K562 (cell line): ENCODE data around the gene SEC24A. TPM values are rescaled to one million over a fixed set of nuclear protein-coding genes. Genes with fewer than 3 reads are reported as not detected.
A peak's percentile ranks its signal among the peaks of the same experiment; 100 is the strongest.

ENCODE experiments used
- ATAC-seq: fragments of 200-7000 bp; cut with Tn5 transposase; 3 replicates; pipeline ENCODE4 v1.9.1; 2020; ENCODE audit warnings: moderate library complexity
- BruUV-seq: library from RNA; stranded (reverse); fragments of 400-500 nt; replicated peaks from 2 replicates; lab custom pipeline; 2021; lab: Mats Ljungman, UMichigan
- CTCF ChIA-PET: fragments of 300-600 bp; formaldehyde crosslinking; extraction: SDS; loops from one replicate; lab custom pipeline; 2021; ENCODE audit warnings: low intra/inter-chr PET ratio; lab: Yijun Ruan, JAX
- POLR2A ChIA-PET: fragments of 300-600, 350-650 bp; sonication (Branson Sonifier 250); formaldehyde crosslinking; extraction: SDS; loops from one replicate; lab custom pipeline; 2021; ENCODE audit warnings: antibody characterized with exemption, inconsistent platforms; lab: Yijun Ruan, JAX
- DNase-seq, 4 experiments: peaks; one replicate each; pipeline versions ENCODE4 v3.0.0 to v3.0.0-alpha.2; 2011 to 2018; ENCODE audit warnings: low spot score in 3 of 4, mixed read lengths in 3 of 4; ENCODE audit errors: extremely low read depth in 1 of 4
- FAIRE-seq: peaks from 2 replicates; lab custom pipeline; 2011; peaks lifted over from hg19 to GRCh38; lab: Jason Lieb, UNC
- H2AFZ ChIP-seq: 2 replicates; pipeline ENCODE4 v1.6.0; 2011; ENCODE audit warnings: low read depth, low read length, control low read depth, inconsistent platforms
- H3K27ac ChIP-seq: fragments of 200-600 bp; 3 replicates; pipeline ENCODE4 v1.8.0; 2011; ENCODE audit warnings: low read depth, mild to moderate bottlenecking, control low read depth, inconsistent platforms, low read length, moderate library complexity, mixed read lengths; ENCODE audit errors: extremely low read depth
- H3K27me3 ChIP-seq, 2 experiments: fragments of 300-600 bp in 1 of 2; 2 replicates in 1 of 2; 3 replicates in 1 of 2; pipeline versions ENCODE4 v1.6.0 to v1.8.0; 2011; ENCODE audit warnings: inconsistent platforms in 2 of 2, low read length in 2 of 2, mild to moderate bottlenecking in 1 of 2, mixed read lengths in 1 of 2, moderate library complexity in 1 of 2; ENCODE audit not compliant: control insufficient read depth in 2 of 2, insufficient read depth in 2 of 2
- H3K36me3 ChIP-seq: fragments of 300-600 bp; 3 replicates; pipeline ENCODE4 v1.8.0; 2011; ENCODE audit warnings: mild to moderate bottlenecking, low read length, inconsistent platforms; ENCODE audit not compliant: control insufficient read depth, insufficient read depth
- H3K4me1 ChIP-seq, 2 experiments: fragments of 200-600 bp in 1 of 2; replicated peaks in 1 of 2; 2 replicates in 1 of 2; 3 replicates in 1 of 2; pipeline versions ENCODE4 v1.5.1 to v1.8.0; 2011; ENCODE audit warnings: inconsistent platforms in 2 of 2, low read length in 2 of 2, mild to moderate bottlenecking in 1 of 2, mixed read lengths in 1 of 2, moderate library complexity in 1 of 2; ENCODE audit not compliant: control insufficient read depth in 2 of 2, insufficient read depth in 2 of 2
- H3K4me2 ChIP-seq: 2 replicates; pipeline ENCODE4 v1.6.1; 2011; ENCODE audit warnings: low read length, control low read depth, inconsistent platforms, mixed read lengths; ENCODE audit not compliant: insufficient read depth
- H3K4me3 ChIP-seq: fragments of 200-600 bp; sonication (generic), shearing (Covaris generic); 2 replicates; pipeline ENCODE4 v1.5.1; 2016; ENCODE audit warnings: control low read depth, inconsistent platforms
- H3K79me2 ChIP-seq: fragments of 200-600 bp; 3 replicates; pipeline ENCODE4 v1.8.0; 2011; ENCODE audit warnings: low read length, inconsistent platforms; ENCODE audit not compliant: control insufficient read depth, insufficient read depth
- H3K9ac ChIP-seq, 2 experiments: 2 replicates each; pipeline versions ENCODE4 v1.6.0 to v1.6.1; 2011; ENCODE audit warnings: low read depth in 2 of 2, low read length in 2 of 2, control low read depth in 1 of 2, inconsistent platforms in 1 of 2, mild to moderate bottlenecking in 1 of 2, mixed read lengths in 1 of 2; ENCODE audit not compliant: insufficient read depth in 1 of 2
- H3K9me1 ChIP-seq: one replicate; pipeline ENCODE4 v1.6.0; 2011; ENCODE audit warnings: inconsistent platforms, mild to moderate bottlenecking, low read length, moderate library complexity; ENCODE audit not compliant: control insufficient read depth, insufficient read depth
- H3K9me3 ChIP-seq: replicated peaks from 2 replicates; pipeline ENCODE4 v1.5.1; 2011; ENCODE audit warnings: low read depth, low read length, inconsistent platforms; ENCODE audit not compliant: control insufficient read depth, insufficient read depth
- H4K20me1 ChIP-seq: replicated peaks from 2 replicates; pipeline ENCODE4 v1.6.1; 2011; ENCODE audit warnings: low read length, inconsistent platforms, mixed read lengths; ENCODE audit not compliant: control insufficient read depth, insufficient read depth
- ATF7 ChIP-seq: fragments of 450-650 bp; IDR thresholded peaks from 2 replicates; pipeline ENCODE4 v1.7.1; 2014; ENCODE audit warnings: mild to moderate bottlenecking, moderate library complexity
- CC2D1A ChIP-seq: fragments of 450-650 bp; IDR thresholded peaks from 2 replicates; pipeline ENCODE4 v1.6.1; 2017; ENCODE audit warnings: mild to moderate bottlenecking
- CEBPG ChIP-seq, 3 experiments: fragments of 200-800 bp in 1 of 3; sonication (Bioruptor generic) in 1 of 3; sonication (generic) in 1 of 3; formaldehyde crosslinking in 1 of 3; IDR thresholded peaks in 2 of 3; conservative IDR thresholded peaks in 1 of 3; 2 replicates each; pipeline versions ENCODE4 v1.6.1 to v1.8.0; 2016 to 2022; ENCODE audit warnings: missing compliant biosample characterization in 2 of 3, missing genetic modification characterization in 2 of 3, mild to moderate bottlenecking in 1 of 3, missing genetic modification reagents in 1 of 3
- CXXC5 ChIP-seq: fragments of 250-450 bp; sonication (Bioruptor Pico); IDR thresholded peaks from 2 replicates; pipeline ENCODE4 v1.8.0; 2022; ENCODE audit warnings: inconsistent platforms, mild to moderate bottlenecking, moderate library complexity
- EP400 ChIP-seq: fragments of 450-650 bp; IDR thresholded peaks from 2 replicates; pipeline ENCODE4 v1.6.1; 2017; ENCODE audit warnings: antibody characterized with exemption, mild to moderate bottlenecking, moderate library complexity
- ETV1 ChIP-seq: fragments of 450-650 bp; conservative IDR thresholded peaks from 2 replicates; pipeline ENCODE4 v1.6.1; 2016; ENCODE audit warnings: missing genetic modification characterization, control low read depth, low read depth, missing compliant biosample characterization
- HDAC3 ChIP-seq: fragments of 450-650 bp; IDR thresholded peaks from 2 replicates; pipeline ENCODE4 v1.6.1; 2018; ENCODE audit warnings: borderline replicate concordance, mild to moderate bottlenecking, moderate library complexity; ENCODE audit not compliant: partially characterized antibody
- PHF21A ChIP-seq: fragments of 450-650 bp; IDR thresholded peaks from 2 replicates; pipeline ENCODE4 v1.6.1; 2017; ENCODE audit warnings: low read depth, borderline replicate concordance
- PTTG1 ChIP-seq: fragments of 450-650 bp; IDR thresholded peaks from 2 replicates; pipeline ENCODE4 v1.6.1; 2016; ENCODE audit warnings: low read depth, mild to moderate bottlenecking, missing genetic modification characterization, missing compliant biosample characterization
- SOX6 ChIP-seq: fragments of 450-650 bp; IDR thresholded peaks from 2 replicates; pipeline ENCODE4 v1.6.1; 2014; ENCODE audit warnings: mild to moderate bottlenecking
- TCF3 ChIP-seq: sonication (generic); formaldehyde crosslinking; IDR thresholded peaks from 2 replicates; pipeline ENCODE4 v1.4.0; 2020; ENCODE audit warnings: mild to moderate bottlenecking, missing genetic modification reagents
- TRIM24 ChIP-seq, 2 experiments: fragments of 450-650 bp; IDR thresholded peaks; 2 replicates each; pipeline ENCODE4 v1.6.1; 2016
- ZNF175 ChIP-seq: fragments of 200-800 bp; sonication (Bioruptor generic); IDR thresholded peaks from 2 replicates; pipeline ENCODE4 v1.6.1; 2016; ENCODE audit warnings: low read depth, mild to moderate bottlenecking, missing genetic modification characterization, missing compliant biosample characterization
- ZNF584 ChIP-seq: fragments of 200-800 bp; sonication (Bioruptor generic); IDR thresholded peaks from 2 replicates; pipeline ENCODE4 v1.6.1; 2016; ENCODE audit warnings: low read depth, mild to moderate bottlenecking, missing genetic modification characterization, missing compliant biosample characterization
- WGBS: fragments of 100-300 bp; shearing (Covaris generic); methylation state at CpG from one replicate; pipeline ENCODE4 v1.1.6; 2016; ENCODE audit warnings: low coverage, mixed read lengths; ENCODE audit not compliant: insufficient coverage; ENCODE audit errors: missing lambda C conversion rate; 5-methylcytosine and 5-hydroxymethylcytosine counted together
- in situ Hi-C: fragments of 300-500 bp; cut with MboI; formaldehyde crosslinking; loops from 4 replicates; pipeline ENCODE4 v1.15.0; 2018; ENCODE audit warnings: inconsistent platforms, mixed read lengths
- intact Hi-C: fragments of 100-400 bp; cut with micrococcal nuclease; formaldehyde crosslinking; loops from 2 replicates; pipeline ENCODE4 v1.14.2; 2022
- polyA plus RNA-seq, 8 experiments: library from polyadenylated mRNA; depleted of rRNA in 4 of 8; stranded (reverse) in 5 of 8; unstranded in 3 of 8; fragments of >200 nt; fragmentation: Nextera tagmentation in 2 of 8; fragmentation: Illumina TruSeq in 1 of 8; extraction: Ambion mirVana in 2 of 8; extraction: Trizol in 1 of 8; gene quantifications; 2 replicates each; pipeline versions ENCODE4 v1.2.1 to v1.2.3, GENCODE V29; 2011 to 2014; ENCODE audit warnings: inconsistent platforms in 1 of 8, missing spikeins in 1 of 8
- total RNA-seq, 7 experiments: library from RNA; depleted of rRNA in 6 of 7; stranded (reverse); fragments of >200 nt in 6 of 7; fragmentation: Illumina TruSeq in 2 of 7; extraction: Trizol in 2 of 7; gene quantifications; 2 replicates each; pipeline versions ENCODE4 v1.2.1 to v1.2.3, GENCODE V29; 2011 to 2021; ENCODE audit warnings: low replicate concordance in 1 of 7
- TF ChIP-seq, protein P1 (sequence below), 2 experiments: fragments of 450-650 bp in 1 of 2; sonication (generic) in 1 of 2; formaldehyde crosslinking in 1 of 2; IDR thresholded peaks in 1 of 2; conservative IDR thresholded peaks in 1 of 2; 2 replicates each; pipeline versions ENCODE4 v1.6.1 to v1.8.1; 2016 to 2023; ENCODE audit warnings: mild to moderate bottlenecking in 2 of 2, moderate library complexity in 2 of 2, inconsistent platforms in 1 of 2, missing genetic modification reagents in 1 of 2
- TF ChIP-seq, protein P2 (sequence below): conservative IDR thresholded peaks from 2 replicates; pipeline ENCODE4 v1.6.1; 2011; ENCODE audit warnings: low read depth, mild to moderate bottlenecking, low read length; ENCODE audit not compliant: control insufficient read depth
- TF ChIP-seq, protein P3 (sequence below): fragments of 250-450 bp; sonication (Bioruptor Pico); IDR thresholded peaks from 2 replicates; pipeline ENCODE4 v1.9.0; 2021; ENCODE audit warnings: mild to moderate bottlenecking, inconsistent platforms

The SEC24A gene
- total and polyA plus RNA-seq, 9 of the 15 experiments (the other 6 are each of a cell fraction or from before 2014, with no cell fraction given): 7.9 to 36.5 (median 17.5) TPM

DNA sequence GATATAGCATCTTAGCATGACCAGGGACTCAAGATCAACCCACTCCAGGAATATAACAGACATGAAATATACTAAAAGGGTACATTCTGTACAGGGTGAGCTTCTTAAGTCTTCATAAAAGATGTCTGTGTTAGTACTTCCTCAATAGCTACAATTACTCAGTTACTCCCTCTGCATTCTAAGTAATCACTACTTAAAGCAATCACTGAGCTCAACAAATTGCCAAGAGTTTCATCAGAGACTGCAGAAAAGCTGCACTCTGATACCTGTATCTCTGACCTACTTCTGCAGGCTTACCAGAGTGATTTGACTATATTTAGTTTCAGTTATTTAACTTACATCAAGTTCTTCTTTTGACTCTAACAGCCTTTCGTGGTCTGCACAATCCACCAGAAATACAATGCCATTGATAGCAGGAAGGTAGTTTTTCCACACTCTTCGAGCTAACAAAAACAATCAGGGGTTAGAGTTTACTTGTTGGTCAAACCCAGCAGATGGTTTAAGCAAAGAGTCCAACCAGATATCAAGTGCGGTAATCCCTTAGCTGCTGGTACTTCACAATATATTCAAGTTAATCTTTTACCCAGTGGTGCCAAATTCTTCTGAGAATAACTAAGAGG lies 39.2 kb upstream of the SEC24A start:
- peaks cover 81% of the 10 kb centered on the region for H3K36me3 ChIP-seq
- H3K79me2 ChIP-seq: no peaks in the 10 kb centered on the region
- ATAC-seq (peak; percentile 77), DNase-seq (no peak), FAIRE-seq (no peak)
- no peaks in the 10 kb centered on the region for H3K9me1 ChIP-seq
- WGBS: 64% methylated on average over 3 of the region's 3 CpGs
- BruUV-seq: no TSS peak
- no peak overlapping the region for H3K4me2 ChIP-seq
- H4K20me1 ChIP-seq: no peaks in the 10 kb centered on the region
- intact Hi-C loops: no loop called here
- H3K4me3 ChIP-seq: no peak overlapping the region
- H3K9ac ChIP-seq: no peak overlapping the region
- ChIA-PET POLR2A (interaction anchor here (0.6 to 1.1 kb wide), 3 partner anchors 10 to 20 kb away, joined by 3 to 6 read pairs (median 3); no protein-coding TSS in a partner anchor), CTCF (no interaction called here)
- no peak overlapping the region for H2AFZ ChIP-seq
- H3K27me3 ChIP-seq: no peaks in the 10 kb centered on the region
- no peak overlapping the region; the same call in 2 of the 3 replicates for H3K27ac ChIP-seq
- in situ Hi-C loops: no loop called here
- H3K9me3 ChIP-seq: no peaks in the 10 kb centered on the region
- H3K4me1 ChIP-seq: no peaks in the 10 kb centered on the region
- TF ChIP-seq CC2D1A: no peak
- peak; percentile 66 for TF ChIP-seq ATF7
- TF ChIP-seq CXXC5 (CRISPR knock-in tag): peak; percentile 34
- peak; percentile 56 for TF ChIP-seq TCF3 (CRISPR knock-in tag)
- TF ChIP-seq ETV1 (tag): 0 out of 2 replicates have a peak, but pooled peaks have one; percentile 45
- TF ChIP-seq PTTG1 (tag): no peak
- TF ChIP-seq, protein P1, sequence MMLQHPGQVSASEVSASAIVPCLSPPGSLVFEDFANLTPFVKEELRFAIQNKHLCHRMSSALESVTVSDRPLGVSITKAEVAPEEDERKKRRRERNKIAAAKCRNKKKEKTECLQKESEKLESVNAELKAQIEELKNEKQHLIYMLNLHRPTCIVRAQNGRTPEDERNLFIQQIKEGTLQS (IDR thresholded peaks at IDR 0.05): peak; percentile 63; the same call in 1 of the 2 replicates
- TF ChIP-seq, protein P1 (CRISPR knock-in tag; conservative IDR thresholded peaks at IDR 0.05): no peak
- TF ChIP-seq PHF21A: no peak
- no peak for TF ChIP-seq HDAC3
- TF ChIP-seq ZNF175 (CRISPR knock-in tag): peak; percentile 90
- peak in 1 of 2 experiments; percentile 15; a peak in 1 of 4 replicates for TF ChIP-seq TRIM24 (IDR thresholded peaks at IDR 0.05)
- no peak for TF ChIP-seq EP400
- TF ChIP-seq ZNF584: peak; percentile 92; the same call in 1 of the 2 replicates
- TF ChIP-seq, protein P2, sequence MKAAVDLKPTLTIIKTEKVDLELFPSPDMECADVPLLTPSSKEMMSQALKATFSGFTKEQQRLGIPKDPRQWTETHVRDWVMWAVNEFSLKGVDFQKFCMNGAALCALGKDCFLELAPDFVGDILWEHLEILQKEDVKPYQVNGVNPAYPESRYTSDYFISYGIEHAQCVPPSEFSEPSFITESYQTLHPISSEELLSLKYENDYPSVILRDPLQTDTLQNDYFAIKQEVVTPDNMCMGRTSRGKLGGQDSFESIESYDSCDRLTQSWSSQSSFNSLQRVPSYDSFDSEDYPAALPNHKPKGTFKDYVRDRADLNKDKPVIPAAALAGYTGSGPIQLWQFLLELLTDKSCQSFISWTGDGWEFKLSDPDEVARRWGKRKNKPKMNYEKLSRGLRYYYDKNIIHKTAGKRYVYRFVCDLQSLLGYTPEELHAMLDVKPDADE: no peak
- peak; percentile 67; the same call in 1 of the 2 replicates for TF ChIP-seq SOX6
- TF ChIP-seq, protein P3, sequence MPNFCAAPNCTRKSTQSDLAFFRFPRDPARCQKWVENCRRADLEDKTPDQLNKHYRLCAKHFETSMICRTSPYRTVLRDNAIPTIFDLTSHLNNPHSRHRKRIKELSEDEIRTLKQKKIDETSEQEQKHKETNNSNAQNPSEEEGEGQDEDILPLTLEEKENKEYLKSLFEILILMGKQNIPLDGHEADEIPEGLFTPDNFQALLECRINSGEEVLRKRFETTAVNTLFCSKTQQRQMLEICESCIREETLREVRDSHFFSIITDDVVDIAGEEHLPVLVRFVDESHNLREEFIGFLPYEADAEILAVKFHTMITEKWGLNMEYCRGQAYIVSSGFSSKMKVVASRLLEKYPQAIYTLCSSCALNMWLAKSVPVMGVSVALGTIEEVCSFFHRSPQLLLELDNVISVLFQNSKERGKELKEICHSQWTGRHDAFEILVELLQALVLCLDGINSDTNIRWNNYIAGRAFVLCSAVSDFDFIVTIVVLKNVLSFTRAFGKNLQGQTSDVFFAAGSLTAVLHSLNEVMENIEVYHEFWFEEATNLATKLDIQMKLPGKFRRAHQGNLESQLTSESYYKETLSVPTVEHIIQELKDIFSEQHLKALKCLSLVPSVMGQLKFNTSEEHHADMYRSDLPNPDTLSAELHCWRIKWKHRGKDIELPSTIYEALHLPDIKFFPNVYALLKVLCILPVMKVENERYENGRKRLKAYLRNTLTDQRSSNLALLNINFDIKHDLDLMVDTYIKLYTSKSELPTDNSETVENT (CRISPR knock-in tag): no peak
- TF ChIP-seq CEBPG (CRISPR knock-in tag; IDR thresholded peaks at IDR 0.05): peak; percentile 87
- peak; percentile 17 to 96; a peak in 2 of 4 replicates for TF ChIP-seq CEBPG (tag; conservative IDR thresholded peaks at IDR 0.05 in 1 of 2, IDR thresholded peaks at IDR 0.05 in 1 of 2)
